Stimulated activated CD8-positive, alpha-beta memory T cell treated with anti-CD3 and anti-CD28 coated beads, Interleukin-2, amount 100 ng/mL, for 1 hour (primary cell): ENCODE data around the gene PPP4R1.
"Not testable (repeated sequence)": the region's sequence is repeated elsewhere in the genome, so short reads cannot be mapped to it uniquely, and the experiment has no call there.

ENCODE experiments used
- DNase-seq, 2 donors: peaks; one replicate each; pipeline ENCODE4 v3.0.0-alpha.2; 2020; ENCODE audit warnings: low read depth in 2 of 2

The PPP4R1 gene

GRCh38 chr18:9630444-9630843 is 16.1 kb upstream of the PPP4R1 start:
- no peak for DNase-seq

GRCh38 chr18:9629709-9630108 is 15.3 kb upstream of the PPP4R1 start:
- DNase-seq: no peak

- DNase-seq: no peak
These were observed 14.6 kb upstream of the PPP4R1 start for GRCh38 chr18:9628984-9629383.

- no peak for DNase-seq
These were observed 13.3 kb upstream of the PPP4R1 start for GRCh38 chr18:9627642-9628041.

- no peak for DNase-seq
These were observed 5.6 kb upstream of the PPP4R1 start for GRCh38 chr18:9619990-9620389.

- DNase-seq: no peak
These were observed 5.2 kb upstream of the PPP4R1 start for GRCh38 chr18:9619545-9619944.

- DNase-seq: no peak
These were observed 4.7 kb upstream of the PPP4R1 start for GRCh38 chr18:9619056-9619455.

- no peak for DNase-seq
These were observed 2.7 kb upstream of the PPP4R1 start for GRCh38 chr18:9617006-9617542.

- no peak for DNase-seq
These were observed 1.7 kb upstream of the PPP4R1 start for GRCh38 chr18:9616049-9616448.

- DNase-seq: no peak
These were observed 980 bp upstream of the PPP4R1 start for GRCh38 chr18:9615280-9615797.

- peak in 1 of 2 donors; percentile 6 for DNase-seq
These were observed 584 bp downstream of the PPP4R1 start for GRCh38 chr18:9613550-9614400.

GRCh38 chr18:9612977-9613376 is 1.4 kb downstream of the PPP4R1 start:
- no peak for DNase-seq

- peak in 1 of 2 donors; percentile 2 for DNase-seq
These were observed 2.0 kb downstream of the PPP4R1 start for GRCh38 chr18:9612215-9612830.

GRCh38 chr18:9609190-9609589 is 5.2 kb downstream of the PPP4R1 start:
- no peak for DNase-seq

- no peak for DNase-seq
These were observed 5.6 kb downstream of the PPP4R1 start for GRCh38 chr18:9608728-9609127.

GRCh38 chr18:9608298-9608697 is 6.1 kb downstream of the PPP4R1 start:
- DNase-seq: no peak

GRCh38 chr18:9607111-9607510 is 7.2 kb downstream of the PPP4R1 start:
- not testable (repeated sequence) for DNase-seq

- DNase-seq: no peak
These were observed 8.3 kb downstream of the PPP4R1 start for GRCh38 chr18:9606039-9606438.

- no peak for DNase-seq
These were observed 10.0 kb downstream of the PPP4R1 start for GRCh38 chr18:9604348-9604747.

- no peak for DNase-seq
These were observed 15.0 kb downstream of the PPP4R1 start for GRCh38 chr18:9599328-9599727.

- no peak for DNase-seq
These were observed 16.8 kb downstream of the PPP4R1 start for GRCh38 chr18:9597609-9598008.

GRCh38 chr18:9596843-9597526 is 17.4 kb downstream of the PPP4R1 start:
- no peak for DNase-seq
